Adrenal gland (tissue), 5 donors: ENCODE data around the gene MPDZ.

Source experiments
- CTCF ChIP-seq, 6 experiments: fragments of 450-650 bp in 4 of 6; fragments of 200-600 bp in 2 of 6; sonication (generic) in 1 of 6; IDR thresholded peaks; 1 replicate in 5 of 6; 2 replicates in 1 of 6; pipeline versions ENCODE4 v1.5.1 to v1.8.0; 2016 to 2021; ENCODE audit warnings: antibody characterized with exemption in 6 of 6, mild to moderate bottlenecking in 2 of 6, moderate library complexity in 1 of 6
- POLR2A ChIP-seq, 2 donors: fragments of 450-650 bp; IDR thresholded peaks; one replicate each; pipeline ENCODE4 v1.6.1; 2017; ENCODE audit warnings: antibody characterized with exemption in 2 of 2, mild to moderate bottlenecking in 2 of 2, moderate library complexity in 1 of 2
- donor health status: DM: no; HTN: no; CAD: no.

- TF ChIP-seq CTCF (IDR thresholded peaks at IDR 0.05) (no peak), POLR2A (IDR thresholded peaks at IDR 0.05) (no peak)
These were observed 51.1 kb downstream of the MPDZ start for GRCh38 chr9:13228431-13228830.
